Neural cell (in vitro differentiated cells): ENCODE data around the gene EPHA6.

ENCODE experiments used
- CTCF ChIP-seq: fragments of 450-650 bp; IDR thresholded peaks from 2 replicates; pipeline ENCODE4 v1.5.1; 2014; ENCODE audit warnings: antibody characterized with exemption, mild to moderate bottlenecking, moderate library complexity; ENCODE audit not compliant: poor library complexity, severe bottlenecking
- EZH2 ChIP-seq: fragments of 200-600, 300-800 bp; shearing (Covaris generic), sonication (generic); IDR thresholded peaks from 2 replicates; pipeline ENCODE4 v1.6.1; 2014; ENCODE audit warnings: antibody characterized with exemption, low read length, borderline replicate concordance, mild to moderate bottlenecking; ENCODE audit not compliant: insufficient read depth, poor library complexity, severe bottlenecking
- REST ChIP-seq: IDR thresholded peaks from 2 replicates; pipeline ENCODE4 v1.6.1; 2012; ENCODE audit warnings: borderline replicate concordance

- no peak for TF ChIP-seq CTCF
- no peak for TF ChIP-seq EZH2
- TF ChIP-seq REST: no peak
Observed at GRCh38 chr3:97297032-97297431, 482.6 kb downstream of the EPHA6 start.
